Measurements from ENCODE around the gene COL1A1. TPM values are rescaled to one million over a fixed set of nuclear protein-coding genes. Genes with fewer than 3 reads are reported as not detected.

Gene COL1A1
- total RNA-seq, 3 donors from 2014 or later = 23.4 to 67.2 (median 44.5) TPM

- H3K27ac ChIP-seq = no peak overlapping the region
- H3K9me3 ChIP-seq = no peaks in the 10 kb centered on the region
- no peaks in the 10 kb centered on the region for H3K36me3 ChIP-seq
- TF ChIP-seq POLR2A (IDR thresholded peaks at IDR 0.05) (no peak), POLR2AphosphoS5 (IDR thresholded peaks at IDR 0.05) (no peak), CTCF (IDR thresholded peaks at IDR 0.05) (no peak)
- intact Hi-C loops (cut with DNase I; ENCODE audit: low total_unique reads) = no loop called here
- no peaks in the 10 kb centered on the region for H3K4me1 ChIP-seq
- H3K4me3 ChIP-seq = no peak overlapping the region
- no peak for DNase-seq (ENCODE audit: low spot score in 2 of 2)
- H3K27me3 ChIP-seq = no peaks in the 10 kb centered on the region
Measured at GRCh38 chr17:50239937-50240336, 38.5 kb upstream of the COL1A1 start.

GRCh38 chr17:50238601-50239280 lies 37.3 kb upstream of the COL1A1 start:
- intact Hi-C loops (cut with DNase I; ENCODE audit: low total_unique reads) = no loop called here
- Histone ChIP-seq H3K27me3 (no peaks in the 10 kb centered on the region), H3K4me1 (no peaks in the 10 kb centered on the region), H3K27ac (no peak overlapping the region), H3K36me3 (no peaks in the 10 kb centered on the region), H3K9me3 (no peaks in the 10 kb centered on the region), H3K4me3 (no peak overlapping the region)
- no peak for DNase-seq (ENCODE audit: low spot score in 2 of 2)
- TF ChIP-seq POLR2A (IDR thresholded peaks at IDR 0.05) (no peak), POLR2AphosphoS5 (IDR thresholded peaks at IDR 0.05) (no peak), CTCF (IDR thresholded peaks at IDR 0.05) (no peak)

- no peak overlapping the region for H3K4me3 ChIP-seq
- H3K9me3 ChIP-seq = no peaks in the 10 kb centered on the region
- H3K4me1 ChIP-seq = no peaks in the 10 kb centered on the region
- H3K27me3 ChIP-seq = no peaks in the 10 kb centered on the region
- intact Hi-C loops (cut with DNase I; ENCODE audit: low total_unique reads) = no loop called here
- no peaks in the 10 kb centered on the region for H3K36me3 ChIP-seq
- no peak overlapping the region for H3K27ac ChIP-seq
- no peak for DNase-seq (ENCODE audit: low spot score in 2 of 2)
- TF ChIP-seq POLR2A (IDR thresholded peaks at IDR 0.05) (no peak), POLR2AphosphoS5 (IDR thresholded peaks at IDR 0.05) (no peak), CTCF (IDR thresholded peaks at IDR 0.05) (no peak)
Measured at GRCh38 chr17:50237901-50238300, 36.5 kb upstream of the COL1A1 start.

- Histone ChIP-seq H3K27ac (no peak overlapping the region), H3K36me3 (no peaks in the 10 kb centered on the region), H3K4me1 (no peaks in the 10 kb centered on the region), H3K27me3 (no peaks in the 10 kb centered on the region), H3K4me3 (no peak overlapping the region), H3K9me3 (no peaks in the 10 kb centered on the region)
- TF ChIP-seq POLR2A (IDR thresholded peaks at IDR 0.05) (no peak), POLR2AphosphoS5 (IDR thresholded peaks at IDR 0.05) (no peak), CTCF (IDR thresholded peaks at IDR 0.05) (no peak)
- DNase-seq (ENCODE audit: low spot score in 2 of 2) = no peak
- intact Hi-C loops (cut with DNase I; ENCODE audit: low total_unique reads) = no loop called here
Measured at GRCh38 chr17:50234581-50234980, 33.1 kb upstream of the COL1A1 start.

GRCh38 chr17:50225701-50226240 lies 24.3 kb upstream of the COL1A1 start:
- peaks cover 9 to 14% of the 10 kb centered on the region in 2 donors for H3K9me3 ChIP-seq
- no peak overlapping the region for H3K27ac ChIP-seq
- H3K27me3 ChIP-seq = no peaks in the 10 kb centered on the region
- peaks cover 0 to 9% of the 10 kb centered on the region in 2 donors for H3K4me1 ChIP-seq
- no peaks in the 10 kb centered on the region for H3K36me3 ChIP-seq
- intact Hi-C loops (cut with DNase I; ENCODE audit: low total_unique reads) = no loop called here
- H3K4me3 ChIP-seq = no peak overlapping the region
- no peak for DNase-seq (ENCODE audit: low spot score in 2 of 2)
- TF ChIP-seq POLR2AphosphoS5 (IDR thresholded peaks at IDR 0.05) = no peak
- no peak for TF ChIP-seq CTCF (IDR thresholded peaks at IDR 0.05)
- no peak for TF ChIP-seq POLR2A (IDR thresholded peaks at IDR 0.05)
